DND-41 (cell line): Measurements from ENCODE around the gene RPH3AL.

Experiments
- ATAC-seq: fragments of 200-7000 bp; cut with Tn5 transposase; 3 replicates; pipeline ENCODE4 v1.9.1; 2021; ENCODE audit warnings: low read depth; ENCODE audit not compliant: insufficient read depth
- DNase-seq: peaks from one replicate; pipeline ENCODE4 v3.0.0-alpha.2; 2020
- H2AFZ ChIP-seq: 2 replicates; pipeline ENCODE4 v1.6.0; 2012; ENCODE audit warnings: low read depth, low read length
- H3K27ac ChIP-seq: 2 replicates; pipeline ENCODE4 v1.5.1; 2012; ENCODE audit warnings: low read length, inconsistent platforms
- H3K27me3 ChIP-seq: fragments of 200-600 bp; sonication (generic); 2 replicates; pipeline ENCODE4 v1.6.0; 2012; ENCODE audit warnings: low read length, mild to moderate bottlenecking, inconsistent platforms; ENCODE audit not compliant: insufficient read depth, poor library complexity
- H3K36me3 ChIP-seq: 2 replicates; pipeline ENCODE4 v1.5.1; 2012; ENCODE audit warnings: low read length, inconsistent platforms; ENCODE audit not compliant: insufficient read depth
- H3K4me1 ChIP-seq: 2 replicates; pipeline ENCODE4 v1.5.1; 2012; ENCODE audit warnings: mild to moderate bottlenecking, low read length; ENCODE audit not compliant: insufficient read depth
- H3K4me2 ChIP-seq: 2 replicates; pipeline ENCODE4 v1.6.0; 2012; ENCODE audit warnings: mild to moderate bottlenecking, moderate library complexity, low read length, inconsistent platforms; ENCODE audit not compliant: insufficient read depth
- H3K4me3 ChIP-seq, 2 experiments: fragments of 200-600 bp in 1 of 2; shearing (Covaris generic) in 1 of 2; 2 replicates each; pipeline ENCODE4 v1.5.1; 2012 to 2016; ENCODE audit warnings: inconsistent platforms in 2 of 2, low read length in 2 of 2, mild to moderate bottlenecking in 2 of 2, low read depth in 1 of 2, moderate library complexity in 1 of 2
- H3K79me2 ChIP-seq: 2 replicates; pipeline ENCODE4 v1.6.0; 2012; ENCODE audit warnings: low read length, inconsistent platforms; ENCODE audit not compliant: insufficient read depth
- H3K9ac ChIP-seq: 2 replicates; pipeline ENCODE4 v1.6.0; 2012; ENCODE audit warnings: low read depth, mild to moderate bottlenecking, inconsistent platforms, low read length, moderate library complexity
- H3K9me3 ChIP-seq: 2 replicates; pipeline ENCODE4 v1.5.1; 2012; ENCODE audit warnings: low read length, moderate library complexity, mild to moderate bottlenecking, inconsistent platforms; ENCODE audit not compliant: insufficient read depth, severe bottlenecking
- H4K20me1 ChIP-seq: 2 replicates; pipeline ENCODE4 v1.6.0; 2012; ENCODE audit warnings: low read length; ENCODE audit not compliant: insufficient read depth
- CTCF ChIP-seq: IDR thresholded peaks from 2 replicates; pipeline ENCODE4 v1.5.1; 2012; ENCODE audit warnings: borderline replicate concordance, low read length, moderate library complexity, mild to moderate bottlenecking; ENCODE audit not compliant: poor library complexity, severe bottlenecking; ENCODE audit errors: extremely low read depth
- EZH2 ChIP-seq: IDR thresholded peaks from 3 replicates; pipeline ENCODE4 v1.6.1; 2012; ENCODE audit warnings: borderline replicate concordance, low read depth, mild to moderate bottlenecking, moderate library complexity, low read length, inconsistent platforms; ENCODE audit not compliant: severe bottlenecking

RPH3AL gene

GRCh38 chr17:391850-392249, 39.2 kb upstream of the RPH3AL start:
- Histone ChIP-seq H3K9me3 (no peaks in the 10 kb centered on the region), H3K4me2 (no peak overlapping the region), H3K4me1 (no peaks in the 10 kb centered on the region), H3K4me3 (no peak overlapping the region), H3K36me3 (no peaks in the 10 kb centered on the region), H3K9ac (no peak overlapping the region), H2AFZ (no peak overlapping the region), H3K79me2 (no peaks in the 10 kb centered on the region), H3K27ac (no peak overlapping the region), H4K20me1 (no peaks in the 10 kb centered on the region), H3K27me3 (no peaks in the 10 kb centered on the region)
- ATAC-seq (no peak), DNase-seq (no peak)
- no peak for TF ChIP-seq EZH2
- no peak for TF ChIP-seq CTCF

- Histone ChIP-seq H3K27me3 (peaks cover 8% of the 10 kb centered on the region), H3K4me3 (no peak overlapping the region), H3K9ac (no peak overlapping the region), H3K79me2 (no peaks in the 10 kb centered on the region), H3K36me3 (no peaks in the 10 kb centered on the region), H4K20me1 (no peaks in the 10 kb centered on the region), H2AFZ (no peak overlapping the region), H3K4me1 (peaks cover 8% of the 10 kb centered on the region), H3K27ac (no peak overlapping the region), H3K4me2 (no peak overlapping the region), H3K9me3 (no peaks in the 10 kb centered on the region)
- TF ChIP-seq CTCF, result no peak
- no peak for TF ChIP-seq EZH2
- ATAC-seq (no peak), DNase-seq (no peak)
These were observed 37.4 kb upstream of the RPH3AL start for GRCh38 chr17:390025-390424.

- Histone ChIP-seq H3K27me3 (peaks cover 15% of the 10 kb centered on the region), H3K4me1 (peaks cover 10% of the 10 kb centered on the region), H3K9me3 (no peaks in the 10 kb centered on the region), H3K36me3 (no peaks in the 10 kb centered on the region), H3K27ac (no peak overlapping the region), H3K4me2 (no peak overlapping the region), H2AFZ (no peak overlapping the region), H3K4me3 (no peak overlapping the region), H3K9ac (no peak overlapping the region), H3K79me2 (no peaks in the 10 kb centered on the region), H4K20me1 (0 out of 2 replicates have a peak, but pooled peaks cover 7% of the 10 kb centered on the region)
- ATAC-seq (no peak), DNase-seq (no peak)
- no peak for TF ChIP-seq EZH2
These were observed 35.5 kb upstream of the RPH3AL start for GRCh38 chr17:388087-388486.

GRCh38 chr17:386141-386876, 33.7 kb upstream of the RPH3AL start:
- DNase-seq, result peak; percentile 63
- H3K36me3 ChIP-seq, result no peaks in the 10 kb centered on the region
- peaks cover 10% of the 10 kb centered on the region; the same call in 1 of the 2 replicates for H4K20me1 ChIP-seq
- peak overlapping the region; percentile 43; the same call in 1 of the 2 replicates for H3K9ac ChIP-seq
- no peaks in the 10 kb centered on the region for H3K79me2 ChIP-seq
- no peaks in the 10 kb centered on the region for H3K9me3 ChIP-seq
- no peak overlapping the region for H3K27ac ChIP-seq
- peaks cover 10% of the 10 kb centered on the region for H3K4me1 ChIP-seq
- H3K4me2 ChIP-seq, result peak overlapping the region; percentile 67
- TF ChIP-seq CTCF (peak; percentile 43), EZH2 (no peak)
- ATAC-seq, result peak; percentile 74
- H2AFZ ChIP-seq, result no peak overlapping the region; the same call in 1 of the 2 replicates
- peak overlapping the region in 1 of 2 experiments; percentile 49; a peak in 2 of 4 replicates for H3K4me3 ChIP-seq
- peaks cover 17% of the 10 kb centered on the region for H3K27me3 ChIP-seq
